Measurements from ENCODE around the gene NUDT12.

NUDT12 gene

GRCh38 chr5:103562453-103563157 lies at the start of gene NUDT12:
Gene NUDT12, minus strand, starts transcription at chr5:103562789. Its CDS starts 2,541 bp downstream, at chr5:103560248.
- peak; percentile 86 for DNase-seq (ENCODE audit: low spot score)

GRCh38 chr5:103607346-103607745 lies 44.8 kb upstream of the NUDT12 start:
- no peak for DNase-seq (ENCODE audit: low spot score)

GRCh38 chr5:103605277-103605676 lies 42.7 kb upstream of the NUDT12 start:
- DNase-seq (ENCODE audit: low spot score): no peak

- no peak for DNase-seq (ENCODE audit: low spot score)
Observed at GRCh38 chr5:103602438-103602837, 39.8 kb upstream of the NUDT12 start.

GRCh38 chr5:103601314-103601713 lies 38.7 kb upstream of the NUDT12 start:
- DNase-seq (ENCODE audit: low spot score): no peak

GRCh38 chr5:103600086-103600485 lies 37.5 kb upstream of the NUDT12 start:
- no peak for DNase-seq (ENCODE audit: low spot score)

- peak; percentile 9 for DNase-seq (ENCODE audit: low spot score)
Observed at GRCh38 chr5:103598997-103599566, 36.5 kb upstream of the NUDT12 start.

- DNase-seq (ENCODE audit: low spot score): no peak
Observed at GRCh38 chr5:103590221-103590620, 27.6 kb upstream of the NUDT12 start.

- DNase-seq (ENCODE audit: low spot score): no peak
Observed at GRCh38 chr5:103589776-103590175, 27.2 kb upstream of the NUDT12 start.

GRCh38 chr5:103589357-103589756 lies 26.8 kb upstream of the NUDT12 start:
- no peak for DNase-seq (ENCODE audit: low spot score)

GRCh38 chr5:103587185-103587748 lies 24.7 kb upstream of the NUDT12 start:
- peak; percentile 4 for DNase-seq (ENCODE audit: low spot score)

- peak; percentile 26 for DNase-seq (ENCODE audit: low spot score)
Observed at GRCh38 chr5:103582364-103582763, 19.8 kb upstream of the NUDT12 start.

- DNase-seq (ENCODE audit: low spot score): no peak
Observed at GRCh38 chr5:103573411-103573810, 10.8 kb upstream of the NUDT12 start.

- DNase-seq (ENCODE audit: low spot score): no peak
Observed at GRCh38 chr5:103572454-103572853, 9.9 kb upstream of the NUDT12 start.

- DNase-seq (ENCODE audit: low spot score): no peak
Observed at GRCh38 chr5:103571730-103572129, 9.1 kb upstream of the NUDT12 start.

GRCh38 chr5:103569313-103570060 lies 6.9 kb upstream of the NUDT12 start:
- DNase-seq (ENCODE audit: low spot score): no peak

GRCh38 chr5:103565719-103566118 lies 3.1 kb upstream of the NUDT12 start:
- DNase-seq (ENCODE audit: low spot score): no peak

GRCh38 chr5:103561685-103562452 lies 720 bp downstream of the NUDT12 start:
- peak; percentile 2 for DNase-seq (ENCODE audit: low spot score)

GRCh38 chr5:103560826-103561225 lies 1.8 kb downstream of the NUDT12 start:
- no peak for DNase-seq (ENCODE audit: low spot score)

- DNase-seq (ENCODE audit: low spot score): no peak
Observed at GRCh38 chr5:103546858-103547257, 15.7 kb downstream of the NUDT12 start.

GRCh38 chr5:103542441-103542840 lies 20.1 kb downstream of the NUDT12 start:
- no peak for DNase-seq (ENCODE audit: low spot score)

GRCh38 chr5:103541569-103541968 lies 21.0 kb downstream of the NUDT12 start:
- DNase-seq (ENCODE audit: low spot score): no peak
